ENCODE measurements around the gene ACVRL1.

ACVRL1 gene

DNA sequence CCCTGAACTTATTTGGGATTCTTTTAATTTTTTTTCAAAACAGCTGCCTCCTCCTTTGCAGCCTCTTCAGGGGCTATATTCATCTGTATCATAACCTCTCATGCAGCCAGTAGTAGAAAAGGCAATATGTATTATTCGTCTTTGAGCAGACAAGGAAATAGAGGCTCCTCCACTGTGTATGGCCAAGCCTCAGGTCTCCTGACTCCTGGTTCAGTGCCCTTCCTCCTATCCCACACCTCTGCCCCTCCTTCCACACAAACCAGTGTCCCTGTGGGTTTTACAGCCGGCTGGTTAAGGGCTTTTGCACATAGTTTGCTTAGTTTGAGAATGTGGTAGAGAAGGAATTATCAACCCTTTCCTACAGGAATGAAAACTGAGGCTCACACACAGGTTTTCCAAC, 8.8 kb upstream of the ACVRL1 start:
- DNase-seq (ENCODE audit: low spot score) = no peak

DNA sequence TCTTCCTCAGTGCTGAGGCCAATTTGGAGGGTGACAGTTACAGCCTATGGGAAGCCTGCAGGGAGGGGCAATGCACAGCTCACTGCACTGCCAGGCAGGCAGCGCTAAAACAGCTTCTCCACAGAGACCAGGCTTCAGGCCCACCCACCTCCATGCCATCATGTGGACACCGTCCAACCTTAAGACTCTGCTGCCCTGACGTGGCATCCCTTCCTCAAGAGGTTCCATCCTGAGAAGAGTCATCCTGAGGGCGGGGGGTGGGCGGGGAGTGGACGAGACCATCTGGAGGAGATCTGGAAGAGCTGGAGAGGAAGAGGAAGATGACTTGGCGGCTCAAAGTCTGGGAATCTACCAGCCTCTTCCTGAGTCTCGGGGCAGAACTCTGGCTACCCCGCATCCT, 8.4 kb upstream of the ACVRL1 start:
- no peak for DNase-seq (ENCODE audit: low spot score)

DNA sequence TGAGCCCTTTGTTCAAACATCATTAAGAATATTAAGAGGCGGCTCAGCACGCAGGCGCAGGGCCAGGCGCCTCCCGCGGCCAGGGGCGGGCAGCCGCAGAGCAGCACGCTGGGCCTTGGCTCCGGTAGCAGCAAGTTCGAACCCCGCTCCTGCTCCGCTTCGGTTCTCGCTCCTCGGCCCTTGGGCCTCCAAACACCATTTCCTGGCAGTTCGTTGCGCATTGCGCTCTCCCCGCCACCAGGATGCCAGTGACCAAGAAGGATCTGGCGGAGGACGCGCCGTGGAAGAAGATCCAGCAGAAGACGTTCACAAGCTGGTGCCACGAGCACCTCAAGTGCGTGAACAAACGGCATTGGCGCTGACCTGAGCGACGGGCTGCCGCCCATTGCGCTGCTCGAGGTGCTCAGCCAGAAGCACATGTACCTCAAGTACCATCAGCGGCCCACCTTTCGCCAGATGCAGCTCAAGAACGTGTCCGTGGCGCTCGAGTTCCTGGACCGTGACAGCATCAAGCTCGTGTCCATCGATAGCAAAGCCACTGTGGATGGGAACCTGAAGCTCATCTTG, 6.9 kb upstream of the ACVRL1 start:
- DNase-seq (ENCODE audit: low spot score) = no peak

DNA sequence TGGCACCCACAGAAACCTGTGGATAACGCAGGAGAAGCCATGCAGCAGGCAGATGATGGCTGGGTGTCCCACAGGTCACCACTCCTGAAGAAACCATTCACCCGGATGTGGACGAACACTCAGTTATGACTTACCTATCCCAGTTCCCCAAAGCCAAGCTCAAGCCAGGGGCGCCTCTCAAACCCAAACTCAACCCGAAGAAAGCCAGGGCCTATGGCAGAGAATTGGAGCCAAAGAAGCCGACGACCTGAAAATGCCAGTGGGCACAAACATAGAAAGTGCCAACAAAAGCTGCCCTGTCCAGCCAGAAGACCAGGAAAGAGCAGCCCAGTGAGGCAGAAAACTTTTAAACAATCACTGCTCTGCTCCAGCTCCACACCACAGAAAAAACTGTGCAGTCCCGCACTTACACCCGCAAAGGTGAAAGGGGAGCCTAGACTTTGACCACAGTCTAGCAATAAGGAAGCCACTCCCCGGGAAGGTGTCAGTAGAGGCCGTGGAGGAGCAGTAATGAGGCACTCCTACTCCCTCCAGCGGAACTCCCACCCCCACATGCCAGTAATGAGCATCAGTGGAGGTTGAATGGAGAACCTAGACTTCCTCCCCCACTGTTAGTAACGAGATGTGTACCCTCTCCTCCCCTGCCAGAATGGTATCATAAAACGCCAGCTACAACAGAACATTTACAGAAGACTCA, 6.0 kb upstream of the ACVRL1 start:
- no peak for DNase-seq (ENCODE audit: low spot score)

DNA sequence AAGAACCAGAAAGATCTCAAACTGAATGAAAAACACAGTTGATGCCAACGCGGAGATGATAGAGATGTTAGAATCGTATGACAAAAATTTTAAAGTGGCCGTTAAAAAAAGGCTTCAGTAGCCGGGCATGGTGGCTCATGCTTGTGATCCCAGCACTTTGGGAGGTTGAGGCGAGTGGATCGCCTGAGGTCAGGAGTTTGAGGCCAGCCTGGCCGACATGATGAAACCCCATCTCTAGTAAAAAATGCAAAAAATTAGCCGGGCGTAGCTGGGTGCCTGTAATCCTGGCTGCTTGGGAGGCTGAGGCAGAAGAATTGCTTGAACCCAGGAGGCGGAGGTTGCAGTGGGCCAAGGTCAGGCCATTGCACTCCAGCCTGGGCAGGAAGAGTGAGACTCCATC, 5.4 kb upstream of the ACVRL1 start:
- no peak for DNase-seq (ENCODE audit: low spot score)

DNA sequence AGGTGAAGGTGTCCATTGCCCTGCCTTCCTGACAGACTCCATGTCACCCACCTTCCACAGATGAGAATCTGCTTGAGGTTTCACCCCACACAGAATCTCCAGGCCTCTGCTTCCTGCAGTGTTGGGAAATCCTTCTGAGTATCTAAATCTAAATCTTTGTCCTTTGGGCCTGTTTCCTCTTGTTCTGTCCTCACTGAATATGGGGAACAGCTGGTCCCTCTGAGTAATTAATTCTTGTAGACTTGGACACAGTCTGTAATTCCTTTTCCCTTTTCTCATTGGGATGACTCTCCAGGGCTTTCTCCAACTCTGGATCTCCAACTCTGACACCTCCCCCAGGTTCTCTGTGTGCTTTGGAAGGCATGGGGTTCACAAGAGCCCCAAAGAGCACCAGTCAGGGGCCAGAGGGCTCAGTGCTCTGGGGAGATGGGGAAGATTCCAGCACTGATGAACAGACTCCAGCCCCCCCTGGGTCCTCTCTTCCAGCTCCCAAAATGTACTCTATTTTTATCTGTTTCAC, 2.3 kb upstream of the ACVRL1 start:
- DNase-seq (ENCODE audit: low spot score) = no peak

DNA sequence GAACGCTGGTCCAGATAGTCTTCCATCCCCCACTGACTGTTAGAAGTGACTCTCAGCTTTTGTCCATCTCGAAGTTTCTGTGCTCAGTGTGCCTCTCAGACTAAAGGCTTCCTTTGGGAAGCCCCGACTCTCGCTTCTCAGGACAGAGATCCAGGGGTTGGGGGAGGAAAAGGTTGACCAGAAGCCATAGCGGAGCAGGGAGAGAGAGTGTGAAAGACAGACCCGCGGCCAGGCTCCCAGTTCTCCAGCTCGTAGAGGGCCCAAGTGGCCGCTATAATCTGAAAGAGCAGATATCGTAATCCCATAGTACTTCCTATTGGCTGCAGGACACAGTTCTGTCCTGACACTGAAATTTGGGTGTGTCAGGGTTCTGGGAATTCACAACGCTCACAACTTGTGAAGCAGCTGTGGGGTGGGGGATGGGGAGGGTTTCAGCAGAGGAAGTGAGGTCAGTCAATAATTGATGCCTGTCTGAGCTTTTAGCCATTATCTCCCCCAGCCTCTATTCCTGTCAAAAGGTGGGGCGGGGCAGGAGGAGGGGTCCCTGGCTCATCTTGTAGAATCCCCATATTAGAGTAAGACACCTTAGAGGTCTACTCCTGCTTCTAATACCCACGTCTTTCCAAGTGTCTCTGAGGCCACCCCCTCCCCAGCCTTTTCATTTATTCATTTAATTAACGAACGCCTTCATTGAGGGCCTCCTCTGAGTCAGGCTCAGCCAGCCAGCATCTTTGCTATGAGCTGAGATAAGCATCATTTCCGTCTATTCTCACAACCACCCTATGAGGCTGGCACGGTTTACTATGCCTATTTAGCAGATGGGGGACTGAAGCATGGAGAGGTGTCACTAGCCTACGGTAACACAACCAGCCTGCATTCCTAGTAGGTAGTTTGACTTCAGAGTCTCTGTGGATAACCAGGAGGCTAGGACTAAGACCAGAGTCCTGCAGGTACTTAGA, 1.6 kb upstream of the ACVRL1 start:
- DNase-seq (ENCODE audit: low spot score) = no peak

DNA sequence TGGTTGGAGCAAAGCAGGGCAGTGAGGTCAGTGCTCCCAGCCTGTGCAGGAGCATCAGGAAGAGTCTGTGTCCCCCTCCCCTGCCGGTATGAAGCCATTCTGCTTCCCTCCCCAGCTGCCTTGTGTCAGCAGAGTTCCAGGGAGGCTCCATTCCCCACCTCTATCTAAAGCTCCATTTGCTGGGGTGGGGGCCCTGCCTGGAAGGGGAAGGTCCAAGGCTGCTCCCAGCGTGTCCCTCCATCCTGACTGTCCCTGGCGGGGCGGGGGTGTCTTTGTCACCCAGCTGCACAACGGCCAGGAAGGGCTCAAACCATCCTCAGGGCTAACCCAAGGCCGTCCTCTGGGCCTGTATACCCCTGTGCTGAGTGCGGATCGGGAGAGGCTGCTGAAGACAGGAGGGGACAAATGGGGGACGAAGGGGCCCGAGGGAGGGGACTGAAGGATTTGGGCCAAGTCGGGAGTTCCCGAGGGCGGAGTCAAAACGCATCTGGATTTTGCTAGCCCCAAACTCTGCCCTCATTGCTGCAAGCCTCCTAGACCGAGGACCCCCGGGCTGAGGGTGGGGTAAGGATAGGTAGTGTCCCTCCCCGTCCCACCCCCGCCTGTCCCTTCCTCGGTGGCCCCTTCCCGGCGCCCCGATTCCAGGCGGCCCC, 748 bp upstream of the ACVRL1 start:
- no peak for DNase-seq (ENCODE audit: low spot score)

DNA sequence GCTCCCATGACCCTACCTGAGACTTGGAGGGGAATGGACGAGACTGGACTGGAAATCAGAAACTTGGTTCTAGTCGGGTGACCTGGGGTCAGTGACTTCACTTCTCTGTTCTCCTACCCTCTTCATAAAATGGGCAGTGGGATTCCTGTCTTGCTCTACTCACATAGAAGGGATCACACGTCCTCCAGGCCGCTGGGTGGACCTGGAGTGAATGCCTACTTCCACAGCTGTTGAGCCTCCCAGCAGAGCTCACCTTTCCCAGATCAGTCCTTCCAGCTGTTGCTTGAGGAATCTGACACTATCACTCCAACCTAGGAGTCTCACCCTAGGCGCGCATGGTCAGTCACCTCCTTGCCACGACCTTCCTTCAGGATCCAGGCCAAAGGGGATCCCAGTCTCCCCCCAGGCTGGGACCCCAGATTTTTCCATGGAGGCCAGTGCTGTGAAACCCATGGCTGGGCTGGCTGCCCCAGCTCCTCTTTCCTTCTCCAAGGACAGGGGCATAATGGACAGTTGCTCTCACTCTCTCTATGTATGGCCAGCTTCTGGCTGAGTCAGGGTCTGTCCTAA, 637 bp downstream of the ACVRL1 start:
- no peak for DNase-seq (ENCODE audit: low spot score)

DNA sequence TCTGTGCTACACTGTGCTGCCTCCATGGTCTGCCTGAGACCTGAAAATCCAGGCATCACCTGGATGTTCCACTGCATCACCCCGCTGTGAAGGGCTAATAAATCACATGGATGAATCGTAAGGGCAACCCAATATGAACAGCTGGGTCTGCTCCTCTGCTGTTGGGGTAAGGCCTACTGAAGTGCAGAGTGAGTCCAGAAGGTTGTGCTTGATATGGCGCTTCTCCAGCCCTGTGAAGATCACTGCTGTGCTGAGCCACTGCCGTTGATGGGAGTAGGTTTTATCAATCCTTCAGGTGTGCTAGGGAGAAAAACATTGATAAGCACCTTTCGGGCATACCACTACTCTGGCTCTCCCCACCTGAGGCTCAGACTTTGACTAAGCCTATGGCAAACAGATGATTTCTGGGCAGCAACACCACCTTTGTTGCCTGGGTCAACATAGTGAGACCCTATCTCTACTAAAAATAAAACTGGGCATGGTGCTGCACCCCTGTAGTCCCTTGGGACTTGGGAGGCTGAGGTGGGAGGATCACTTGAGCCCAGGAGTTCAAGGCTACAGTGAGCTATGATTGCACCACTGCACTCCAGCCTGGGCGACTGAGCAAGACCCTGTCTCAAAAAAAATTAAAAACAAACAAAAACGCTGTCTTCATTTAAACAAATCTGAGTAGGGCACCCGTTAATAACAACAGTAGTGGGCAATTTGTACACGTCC, 1.7 kb downstream of the ACVRL1 start:
- no peak for DNase-seq (ENCODE audit: low spot score)

DNA sequence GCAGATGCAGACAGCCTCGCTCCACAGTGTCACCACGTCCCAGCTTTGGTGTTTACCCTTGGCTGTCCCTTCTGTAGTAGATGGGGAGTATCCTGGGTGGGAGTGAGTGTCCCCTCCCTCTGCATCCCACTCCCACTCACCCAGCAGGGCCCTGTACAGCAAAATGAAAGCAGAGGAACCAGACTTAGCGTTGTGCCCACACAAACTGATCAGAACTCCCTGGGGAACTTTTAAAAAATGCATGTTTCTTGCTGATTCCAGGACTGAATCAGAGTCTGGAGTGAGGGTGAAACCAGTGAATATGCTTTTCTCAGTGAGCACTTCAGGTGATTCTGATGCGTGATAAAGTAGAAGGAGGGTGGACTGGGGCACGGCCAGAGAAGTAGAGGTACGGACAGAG, 2.9 kb downstream of the ACVRL1 start:
- DNase-seq (ENCODE audit: low spot score) = no peak

DNA sequence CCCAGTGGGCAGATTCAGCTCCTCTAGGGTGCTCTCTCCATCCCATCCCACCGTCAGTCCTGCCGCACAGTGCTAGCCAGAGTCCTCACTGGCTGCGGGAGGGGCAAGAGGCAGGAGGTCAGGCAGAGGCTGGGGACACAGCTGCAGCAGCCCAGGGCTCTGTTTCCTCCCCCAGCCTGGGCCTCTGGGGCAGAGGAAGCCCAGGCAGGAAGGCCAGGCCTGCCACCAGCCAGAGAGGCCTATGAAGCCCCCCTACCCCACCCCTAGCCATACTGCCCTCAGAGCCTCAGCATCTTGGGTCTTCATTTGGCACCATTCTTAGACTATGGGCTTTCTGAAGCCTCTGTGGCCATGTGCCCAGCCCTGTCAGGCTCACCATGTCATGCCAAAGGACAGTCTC, 3.4 kb downstream of the ACVRL1 start:
- no peak for DNase-seq (ENCODE audit: low spot score)

DNA sequence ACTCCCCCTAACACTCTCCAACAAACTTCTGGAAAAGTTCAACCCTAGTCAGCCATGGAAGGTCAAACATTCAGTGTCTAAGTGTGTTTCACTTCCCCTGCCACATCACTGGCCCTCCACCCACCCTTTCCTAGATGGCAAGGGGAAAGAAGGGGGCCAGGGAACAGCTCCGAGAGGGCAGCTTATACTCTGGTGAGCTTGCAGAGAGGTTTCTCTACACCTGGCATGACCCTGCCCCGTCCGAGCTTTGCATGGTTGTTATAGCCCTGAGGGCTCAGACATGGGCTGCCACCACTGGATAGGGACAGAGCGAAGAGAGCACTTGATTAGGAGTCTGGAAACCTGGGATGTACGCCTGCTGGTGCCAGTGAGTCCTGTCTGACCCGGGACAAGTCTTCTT, 4.0 kb downstream of the ACVRL1 start:
- DNase-seq (ENCODE audit: low spot score) = no peak

DNA sequence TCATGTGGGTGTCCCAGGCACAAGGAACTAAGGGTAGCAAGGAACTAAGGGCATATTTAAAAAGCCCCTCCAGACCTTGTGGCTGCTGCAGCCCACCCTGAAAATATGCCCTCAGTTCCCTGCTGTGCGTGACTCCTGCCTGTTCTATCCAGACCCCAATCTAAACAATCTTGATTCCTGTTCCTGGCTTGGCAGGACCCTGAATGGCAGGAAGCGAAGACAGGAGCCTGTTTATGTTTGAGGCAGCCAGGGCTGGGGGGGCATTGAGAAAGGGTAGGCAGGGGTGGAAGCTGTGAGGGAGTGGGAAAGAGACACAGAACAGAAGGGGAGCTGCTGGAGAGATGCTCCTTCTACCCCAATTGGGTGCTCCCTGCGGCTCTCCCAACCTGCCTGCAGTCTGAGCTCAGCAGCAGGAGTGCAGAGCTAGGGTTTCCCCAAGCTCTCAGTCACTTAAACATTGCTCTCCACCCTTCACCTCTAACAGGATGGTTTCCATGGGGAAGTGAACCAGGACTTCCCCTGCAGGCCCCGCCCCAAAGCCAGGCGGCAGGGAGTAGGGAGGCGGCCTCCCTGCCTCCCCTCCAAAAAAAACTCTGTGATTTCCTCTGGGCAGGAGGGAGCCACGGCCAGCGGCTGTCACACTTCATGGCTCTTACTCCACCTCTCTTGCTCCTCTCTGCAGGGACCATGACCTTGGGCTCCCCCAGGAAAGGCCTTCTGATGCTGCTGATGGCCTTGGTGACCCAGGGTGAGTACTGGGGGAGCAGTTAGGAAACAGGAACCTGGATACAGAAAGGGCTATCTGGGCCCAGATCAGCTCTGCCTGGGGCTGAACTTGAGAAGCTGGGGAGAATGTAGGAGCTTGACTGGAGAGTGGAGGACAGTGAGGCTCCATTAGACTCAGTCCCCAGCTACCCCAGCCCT, 4.7 kb downstream of the ACVRL1 start:
- DNase-seq (ENCODE audit: low spot score) = no peak

DNA sequence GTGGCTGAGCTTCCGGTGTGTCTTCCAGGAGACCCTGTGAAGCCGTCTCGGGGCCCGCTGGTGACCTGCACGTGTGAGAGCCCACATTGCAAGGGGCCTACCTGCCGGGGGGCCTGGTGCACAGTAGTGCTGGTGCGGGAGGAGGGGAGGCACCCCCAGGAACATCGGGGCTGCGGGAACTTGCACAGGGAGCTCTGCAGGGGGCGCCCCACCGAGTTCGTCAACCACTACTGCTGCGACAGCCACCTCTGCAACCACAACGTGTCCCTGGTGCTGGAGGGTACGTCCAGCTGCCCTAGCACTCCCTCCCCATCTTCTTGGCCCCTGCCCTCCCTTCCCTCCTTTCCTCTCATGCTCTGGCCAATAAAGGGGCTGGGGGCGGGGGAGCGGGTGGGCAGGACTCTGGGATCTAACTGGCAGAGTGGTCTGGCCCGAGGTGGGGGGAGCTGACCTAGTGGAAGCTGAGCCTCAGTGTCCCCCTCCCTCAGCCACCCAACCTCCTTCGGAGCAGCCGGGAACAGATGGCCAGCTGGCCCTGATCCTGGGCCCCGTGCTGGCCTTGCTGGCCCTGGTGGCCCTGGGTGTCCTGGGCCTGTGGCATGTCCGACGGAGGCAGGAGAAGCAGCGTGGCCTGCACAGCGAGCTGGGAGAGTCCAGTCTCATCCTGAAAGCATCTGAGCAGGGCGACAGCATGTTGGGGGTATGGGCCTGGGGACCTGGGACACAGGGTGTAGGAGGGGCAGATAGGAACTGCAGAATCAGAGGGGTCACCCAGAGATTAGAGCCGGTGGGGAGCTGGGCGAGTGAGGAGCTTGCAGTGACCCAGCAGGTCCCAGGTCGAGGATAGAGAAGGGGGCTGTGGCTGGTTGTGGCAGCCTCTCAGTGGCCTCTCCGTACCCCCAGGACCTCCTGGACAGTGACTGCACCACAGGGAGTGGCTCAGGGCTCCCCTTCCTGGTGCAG, 6.0 kb downstream of the ACVRL1 start:
- DNase-seq (ENCODE audit: low spot score) = no peak

DNA sequence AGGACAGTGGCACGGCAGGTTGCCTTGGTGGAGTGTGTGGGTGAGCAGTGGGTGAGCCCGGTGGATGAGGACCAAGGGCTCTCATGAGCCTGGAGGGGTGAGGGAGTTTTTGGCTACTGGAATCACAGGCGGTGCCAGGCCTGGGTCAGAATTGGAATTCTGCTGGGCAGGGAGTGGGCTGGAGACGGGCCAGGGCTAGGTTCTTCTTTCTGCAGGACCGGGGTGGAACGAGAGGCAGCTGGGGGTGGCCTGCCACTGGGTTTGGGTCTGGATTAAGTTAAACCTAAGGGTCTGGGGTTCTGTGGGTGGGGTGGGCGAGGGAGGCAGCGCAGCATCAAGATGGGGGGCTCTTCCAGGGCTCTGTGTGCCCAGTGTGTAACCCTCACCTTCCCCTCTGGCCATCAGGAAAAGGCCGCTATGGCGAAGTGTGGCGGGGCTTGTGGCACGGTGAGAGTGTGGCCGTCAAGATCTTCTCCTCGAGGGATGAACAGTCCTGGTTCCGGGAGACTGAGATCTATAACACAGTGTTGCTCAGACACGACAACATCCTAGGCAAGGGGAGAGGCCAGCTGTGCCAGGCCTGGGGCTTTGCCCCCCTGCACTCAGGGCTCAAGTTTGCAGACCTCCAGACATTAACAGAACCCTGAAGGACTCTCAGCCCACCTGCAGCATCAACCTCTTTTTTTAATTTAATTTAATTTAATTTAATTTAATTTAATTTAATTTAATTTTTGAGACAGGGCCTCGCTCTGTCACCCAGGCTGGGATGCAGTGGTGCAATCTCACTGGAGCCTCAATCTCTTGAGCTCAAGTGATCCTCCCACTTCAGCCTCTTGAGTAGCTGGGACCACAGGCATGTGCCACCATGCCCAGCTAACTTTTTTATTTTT, 7.0 kb downstream of the ACVRL1 start:
- DNase-seq (ENCODE audit: low spot score) = no peak

DNA sequence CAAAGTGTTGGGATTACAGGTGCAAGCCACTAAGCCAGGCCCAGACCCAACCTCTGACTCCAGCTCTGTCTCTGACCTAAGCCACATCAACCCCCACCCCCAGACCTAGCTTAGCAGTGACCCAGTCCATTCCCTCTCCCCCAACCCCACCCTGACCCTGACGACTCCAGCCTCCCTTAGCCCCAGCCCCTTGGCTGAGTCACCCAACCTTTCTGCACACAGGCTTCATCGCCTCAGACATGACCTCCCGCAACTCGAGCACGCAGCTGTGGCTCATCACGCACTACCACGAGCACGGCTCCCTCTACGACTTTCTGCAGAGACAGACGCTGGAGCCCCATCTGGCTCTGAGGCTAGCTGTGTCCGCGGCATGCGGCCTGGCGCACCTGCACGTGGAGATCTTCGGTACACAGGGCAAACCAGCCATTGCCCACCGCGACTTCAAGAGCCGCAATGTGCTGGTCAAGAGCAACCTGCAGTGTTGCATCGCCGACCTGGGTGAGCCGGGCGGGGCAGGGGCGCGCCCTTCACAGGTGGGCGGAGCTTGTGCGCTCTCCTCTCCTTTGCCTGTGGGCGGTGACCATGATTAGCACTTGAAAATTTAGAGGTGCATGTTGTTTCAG, 7.8 kb downstream of the ACVRL1 start:
- DNase-seq (ENCODE audit: low spot score) = no peak

DNA sequence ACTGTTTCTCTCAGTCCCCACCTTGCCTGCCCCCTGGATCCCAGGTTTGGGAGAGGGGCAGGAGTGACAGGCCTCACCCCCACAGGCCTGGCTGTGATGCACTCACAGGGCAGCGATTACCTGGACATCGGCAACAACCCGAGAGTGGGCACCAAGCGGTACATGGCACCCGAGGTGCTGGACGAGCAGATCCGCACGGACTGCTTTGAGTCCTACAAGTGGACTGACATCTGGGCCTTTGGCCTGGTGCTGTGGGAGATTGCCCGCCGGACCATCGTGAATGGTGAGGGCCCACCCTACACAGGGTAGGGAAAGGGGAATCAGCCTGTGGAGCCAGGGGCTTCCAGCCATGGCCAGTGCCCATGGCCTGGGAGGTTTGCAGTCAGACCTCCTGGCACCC, 8.6 kb downstream of the ACVRL1 start:
- DNase-seq (ENCODE audit: low spot score) = no peak

All from CD4-positive, alpha-beta T cell treated with Interleukin-15 for 4 hours (primary cell).